HG03571 (cell line): Measurements from ENCODE around the gene ITSN1.

ENCODE experiments used
- ATAC-seq: cut with Tn5 transposase; IDR thresholded peaks from one replicate; pipeline ENCODE4 v1.9.1; 2021; ENCODE audit not compliant: unreplicated experiment

The ITSN1 gene

GRCh38 chr21:33834801-33835500, 192.7 kb downstream of the ITSN1 start:
- ATAC-seq: no peak

DNA sequence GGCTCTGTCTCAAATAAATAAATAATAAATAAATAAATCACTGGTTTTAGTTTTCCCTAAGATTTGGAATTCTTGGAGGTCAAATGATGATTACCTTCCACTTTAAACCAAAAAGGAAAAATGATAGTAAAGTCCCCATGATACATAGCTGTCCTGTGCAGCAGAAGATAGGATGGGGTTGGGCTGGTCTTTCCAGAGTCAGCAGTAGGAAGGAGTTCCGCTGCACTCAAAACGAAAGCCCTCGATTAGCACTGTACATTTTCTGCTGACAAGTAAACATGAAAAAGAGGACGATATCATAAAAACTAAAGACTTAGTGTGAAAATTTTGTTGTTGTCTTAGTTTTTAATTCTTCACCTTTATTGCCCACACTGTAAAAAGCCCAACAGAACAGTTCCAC, 193.6 kb downstream of the ITSN1 start:
- ATAC-seq: no peak

DNA sequence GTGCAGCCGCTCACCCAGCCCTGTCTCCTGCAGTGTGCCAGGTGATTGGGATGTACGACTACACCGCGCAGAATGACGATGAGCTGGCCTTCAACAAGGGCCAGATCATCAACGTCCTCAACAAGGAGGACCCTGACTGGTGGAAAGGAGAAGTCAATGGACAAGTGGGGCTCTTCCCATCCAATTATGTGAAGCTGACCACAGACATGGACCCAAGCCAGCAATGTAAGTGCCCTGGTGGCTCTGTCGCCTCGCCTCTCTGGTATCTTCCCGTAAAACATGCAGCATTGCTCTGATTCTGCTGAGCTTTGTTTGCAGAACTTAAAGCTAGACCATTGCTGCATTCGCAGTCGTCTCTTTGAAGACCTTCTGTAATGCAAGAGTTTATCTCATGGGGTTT, 194.1 kb downstream of the ITSN1 start:
- ATAC-seq: no peak

GRCh38 chr21:33839167-33839716, 196.9 kb downstream of the ITSN1 start:
- ATAC-seq: no peak

- ATAC-seq: no peak
Observed at GRCh38 chr21:33839806-33840205, 197.5 kb downstream of the ITSN1 start.

- ATAC-seq: no peak
Observed at GRCh38 chr21:33840771-33841170, 198.5 kb downstream of the ITSN1 start.

GRCh38 chr21:33841561-33841960, 199.3 kb downstream of the ITSN1 start:
- no peak for ATAC-seq

GRCh38 chr21:33843216-33843615, 200.9 kb downstream of the ITSN1 start:
- ATAC-seq: no peak

DNA sequence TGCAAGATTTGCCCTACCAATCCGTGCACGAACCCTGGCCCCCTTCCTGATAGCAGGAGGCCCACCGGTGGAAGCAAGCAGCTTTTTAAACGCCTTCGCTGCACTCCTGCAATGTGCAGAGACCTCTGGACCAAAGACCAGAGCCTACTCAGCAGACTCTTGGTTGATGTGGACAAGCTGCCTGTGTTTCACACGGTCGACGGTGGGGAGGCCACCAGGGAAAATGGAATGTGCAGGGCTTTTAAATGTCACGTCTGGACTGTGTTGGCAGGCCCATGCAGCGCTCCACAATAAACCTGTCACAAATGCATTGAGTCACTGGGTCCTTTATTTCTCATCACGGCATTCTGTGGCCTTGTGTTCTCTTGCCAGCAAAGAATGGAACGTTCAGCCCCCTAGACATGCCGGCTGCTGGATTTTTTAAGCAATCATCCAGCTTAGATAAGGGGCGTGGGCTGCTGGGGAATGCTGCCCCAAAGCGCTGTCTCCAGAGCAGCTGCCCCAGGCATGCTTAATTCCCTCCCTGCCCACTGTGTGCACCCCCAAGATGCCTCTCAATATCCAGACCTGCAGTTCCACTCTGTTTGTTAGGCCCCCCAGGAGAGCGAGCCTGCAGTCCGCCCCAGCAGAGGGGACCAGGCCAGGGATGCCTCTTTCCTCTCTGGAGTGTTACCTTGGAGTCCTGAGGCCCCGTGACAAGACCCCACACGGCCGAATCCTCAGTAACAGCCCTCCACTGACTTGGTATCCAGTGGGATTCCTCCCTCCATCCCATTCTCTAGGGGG, 202.0 kb downstream of the ITSN1 start:
- ATAC-seq: no peak

DNA sequence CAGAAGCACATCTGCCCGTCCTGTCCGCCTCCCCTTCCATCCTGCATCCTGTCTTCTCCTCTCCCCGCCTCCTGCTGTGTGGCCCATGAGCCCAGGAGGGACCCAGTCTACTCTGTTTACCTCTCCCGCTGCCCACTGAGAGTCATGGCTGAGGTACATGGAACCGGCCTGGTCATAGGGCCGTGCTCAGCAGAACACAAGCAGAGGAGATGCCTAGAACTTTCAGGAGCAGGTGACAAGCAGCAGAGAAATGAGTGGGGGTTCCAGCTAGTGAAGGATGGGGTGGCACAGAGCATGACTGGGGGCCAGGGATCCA, 202.5 kb downstream of the ITSN1 start:
- no peak for ATAC-seq

DNA sequence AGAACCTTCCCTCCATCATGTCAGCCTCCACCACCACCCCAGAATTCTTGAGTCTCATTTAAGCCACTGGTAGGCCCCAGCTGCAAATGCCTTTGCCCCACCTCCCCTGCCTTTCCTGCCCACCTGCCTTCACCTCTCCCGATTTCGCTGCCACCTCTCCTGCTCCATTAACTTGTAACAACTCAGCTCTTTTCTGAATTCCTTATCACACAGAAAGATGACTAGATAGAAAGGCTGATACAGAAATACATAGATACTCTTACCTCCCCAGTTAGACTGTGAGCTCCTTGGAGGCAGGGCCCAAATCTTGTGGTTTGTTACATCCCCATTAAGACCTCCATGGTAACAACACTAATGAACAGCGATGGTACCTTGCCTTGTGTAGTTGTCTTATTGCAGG, 203.8 kb downstream of the ITSN1 start:
- no peak for ATAC-seq

- ATAC-seq: no peak
Observed at GRCh38 chr21:33847588-33848248, 205.4 kb downstream of the ITSN1 start.

DNA sequence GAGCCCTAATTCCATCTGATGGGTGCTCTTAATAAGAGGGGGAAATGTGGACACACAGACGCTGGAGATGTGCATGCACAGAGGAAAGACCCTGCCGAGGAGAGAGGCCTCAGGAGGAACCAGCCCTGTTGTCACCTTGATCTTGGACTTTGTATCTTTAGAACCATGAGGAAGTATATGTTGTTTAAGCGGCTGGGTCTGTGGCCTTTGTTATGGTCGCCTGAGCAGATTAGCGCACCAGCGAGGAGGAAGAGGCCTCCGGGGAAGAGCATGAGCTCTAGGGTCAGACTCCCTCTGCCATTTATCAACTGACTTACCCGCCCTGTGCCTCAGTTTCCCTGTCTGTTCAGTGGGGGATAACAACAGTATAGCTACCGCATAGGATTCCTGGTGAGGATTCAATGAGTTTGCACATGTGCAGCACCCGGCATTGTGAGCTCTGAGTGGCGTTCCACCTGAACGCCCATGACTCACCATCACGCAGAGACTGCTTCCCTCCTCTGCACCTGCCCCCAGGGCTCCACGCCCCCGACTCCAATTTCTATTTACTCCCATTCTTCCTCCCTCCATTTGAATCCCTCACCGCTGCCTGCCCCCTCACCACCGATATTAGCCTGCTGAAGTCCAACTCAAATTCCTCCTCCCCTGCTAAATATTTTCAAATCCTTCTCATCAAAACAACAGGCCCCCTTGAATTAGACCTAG, 206.1 kb downstream of the ITSN1 start:
- no peak for ATAC-seq

DNA sequence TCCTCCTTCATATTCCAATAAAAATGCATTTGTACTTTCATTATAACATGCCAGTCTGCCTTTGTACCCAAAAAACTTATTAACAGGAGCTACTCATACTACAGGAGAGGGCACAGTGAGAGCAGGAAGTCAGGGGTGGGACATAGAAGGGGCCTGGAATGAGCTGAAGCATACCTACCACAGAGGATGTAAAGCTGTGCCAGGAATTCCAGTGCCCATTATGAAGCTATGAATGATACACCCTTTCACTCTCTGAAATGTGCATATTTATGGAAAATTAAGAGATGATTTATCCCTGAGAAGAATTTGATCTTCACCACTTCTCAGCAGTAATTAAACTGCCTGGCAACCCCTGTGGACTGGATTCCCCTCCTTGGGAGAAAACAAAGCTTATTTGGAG, 207.5 kb downstream of the ITSN1 start:
- no peak for ATAC-seq

DNA sequence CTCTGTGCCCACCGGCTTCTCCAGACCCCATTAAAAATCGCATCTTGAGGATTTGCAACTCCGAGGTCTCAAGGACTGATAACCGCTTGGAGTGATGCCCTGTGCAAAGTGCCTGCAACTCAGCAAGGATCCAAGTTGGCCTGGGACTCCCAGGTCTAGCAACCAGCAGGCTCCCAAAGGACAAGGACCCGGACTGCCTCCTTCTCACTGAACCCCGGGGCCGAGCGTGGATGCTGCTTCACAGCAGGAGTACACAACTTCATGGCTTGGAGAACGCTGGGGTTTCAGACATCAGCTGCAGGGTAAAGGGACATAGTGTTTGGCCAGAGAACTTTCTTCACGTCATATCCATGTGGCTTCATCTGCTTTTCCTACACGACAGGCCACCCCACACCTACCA, 208.1 kb downstream of the ITSN1 start:
- no peak for ATAC-seq

GRCh38 chr21:33850985-33851384, 208.7 kb downstream of the ITSN1 start:
- ATAC-seq: no peak

GRCh38 chr21:33852485-33852884, 210.2 kb downstream of the ITSN1 start:
- no peak for ATAC-seq

DNA sequence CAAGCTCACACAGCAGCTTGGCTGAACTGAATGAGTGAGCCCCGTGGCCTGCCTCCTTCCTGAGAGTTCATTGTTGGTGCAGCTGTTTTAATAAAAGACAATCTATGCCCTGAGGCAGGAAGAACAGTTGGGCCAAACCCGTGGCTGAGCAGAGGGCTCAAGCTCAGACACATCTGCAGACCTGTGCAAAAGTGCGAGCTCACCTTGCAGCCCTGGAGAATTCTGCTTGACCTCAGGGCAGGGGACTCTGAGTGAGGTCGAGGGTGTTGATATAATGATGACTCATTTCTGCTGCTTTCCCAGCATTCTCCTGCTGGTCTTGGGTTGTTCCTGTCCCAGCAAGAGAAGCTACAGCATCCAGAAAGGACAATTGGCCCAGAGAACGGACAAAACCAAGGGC, 212.3 kb downstream of the ITSN1 start:
- ATAC-seq: no peak

DNA sequence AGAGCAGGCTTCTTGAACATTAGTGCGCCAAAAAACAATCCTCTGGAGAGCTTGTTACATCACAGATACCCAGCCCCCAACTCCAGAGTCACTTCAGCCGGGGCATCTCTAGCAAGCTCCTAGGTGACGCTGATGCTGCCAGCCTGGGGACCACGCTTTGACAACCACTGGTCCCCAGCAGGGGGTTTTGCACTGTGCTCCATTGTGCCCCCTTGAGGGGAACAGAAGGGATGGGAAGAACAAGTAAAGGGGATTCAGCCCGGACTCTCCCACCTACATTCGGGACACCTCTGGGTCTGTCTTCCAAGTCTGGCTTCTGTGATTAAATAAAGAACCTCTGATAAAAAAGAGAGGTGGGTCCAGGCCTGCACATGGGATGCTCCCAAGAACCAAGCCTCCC, 212.9 kb downstream of the ITSN1 start:
- ATAC-seq: no peak

GRCh38 chr21:33856893-33857527, 214.7 kb downstream of the ITSN1 start:
- ATAC-seq: no peak
